ENCODE results near the gene POU2AF2. TPM values are rescaled to one million over a fixed set of nuclear protein-coding genes. Genes with fewer than 3 reads are reported as not detected.

POU2AF2 gene
- polyA plus RNA-seq, 3 donors: not detected

DNA sequence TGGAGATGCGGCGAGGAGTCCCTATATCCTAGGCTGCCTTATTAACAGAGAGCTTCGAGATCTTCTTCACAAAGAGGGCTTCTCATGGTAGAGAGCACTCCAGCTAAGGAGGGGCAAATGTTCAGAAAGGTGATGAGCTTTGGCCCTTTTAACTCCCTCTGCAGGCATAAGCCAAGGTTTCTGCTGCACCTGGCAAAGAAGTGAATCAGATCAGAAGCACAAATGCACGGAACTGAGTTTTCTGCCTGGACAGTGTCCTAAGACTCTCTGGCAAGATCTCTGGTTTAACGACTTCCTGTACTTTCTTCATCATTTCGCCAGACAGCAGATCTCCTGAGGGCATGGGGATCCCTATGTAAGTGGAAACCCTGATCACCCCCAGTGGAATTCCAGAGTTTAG, 90.0 kb downstream of the POU2AF2 start:
- H3K27me3 Mint-ChIP-seq (ENCODE audit: low read depth in 3 of 3): peaks cover 0 to 2% (median 1%) of the 10 kb centered on the region in 3 donors
- no peaks in the 10 kb centered on the region for H3K4me1 ChIP-seq (ENCODE audit: control insufficient read depth in 1 of 2, insufficient read depth in 2 of 2, low read length in 2 of 2)
- H3K79me2 ChIP-seq (ENCODE audit: insufficient read depth, low read length): no peaks in the 10 kb centered on the region
- H3K36me3 ChIP-seq (replicated peaks in 1 of 2; ENCODE audit: control insufficient read depth in 1 of 2, insufficient read depth in 2 of 2, low read length in 2 of 2): no peaks in the 10 kb centered on the region
- DNase-seq: no peak
- H2AFZ ChIP-seq (ENCODE audit: insufficient read depth, low read depth, low read length, poor library complexity, severe bottlenecking): no peak overlapping the region
- no peaks in the 10 kb centered on the region for H4K20me1 ChIP-seq (ENCODE audit: insufficient read depth, low read length)
- no peak overlapping the region for H3K4me3 ChIP-seq (replicated peaks in 1 of 3; ENCODE audit: low read depth in 2 of 3, low read length in 3 of 3)
- 60% methylated on average over 3 of the region's 6 CpGs for WGBS (ENCODE audit: insufficient coverage)
- H3K9me3 Mint-ChIP-seq: peaks cover 0 to 5% (median 2%) of the 10 kb centered on the region in 7 donors
- no peak overlapping the region for H3K27ac ChIP-seq (ENCODE audit: low read depth in 1 of 2, low read length in 2 of 2)
- no peak overlapping the region for H3K27ac Mint-ChIP-seq
- no peak overlapping the region for H3K9ac ChIP-seq (ENCODE audit: insufficient read depth, low read length, poor library complexity, severe bottlenecking)
- H3K9me3 ChIP-seq (replicated peaks in 1 of 2; ENCODE audit: control insufficient read depth in 1 of 2, insufficient read depth in 1 of 2, low read length in 2 of 2): no peaks in the 10 kb centered on the region
- no peaks in the 10 kb centered on the region for H3K4me1 Mint-ChIP-seq
- no peak overlapping the region for H3K4me3 Mint-ChIP-seq
- H3K4me2 ChIP-seq (replicated peaks; ENCODE audit: extremely low read depth, low read length, poor library complexity, severe bottlenecking): no peak overlapping the region
- H3K27me3 ChIP-seq (ENCODE audit: control insufficient read depth in 2 of 2, insufficient read depth in 2 of 2, low read length in 2 of 2): no peaks in the 10 kb centered on the region
- intact Hi-C loops (cut with micrococcal nuclease): no loop called here
- H3K36me3 Mint-ChIP-seq: no peaks in the 10 kb centered on the region
- TF ChIP-seq, protein P1, sequence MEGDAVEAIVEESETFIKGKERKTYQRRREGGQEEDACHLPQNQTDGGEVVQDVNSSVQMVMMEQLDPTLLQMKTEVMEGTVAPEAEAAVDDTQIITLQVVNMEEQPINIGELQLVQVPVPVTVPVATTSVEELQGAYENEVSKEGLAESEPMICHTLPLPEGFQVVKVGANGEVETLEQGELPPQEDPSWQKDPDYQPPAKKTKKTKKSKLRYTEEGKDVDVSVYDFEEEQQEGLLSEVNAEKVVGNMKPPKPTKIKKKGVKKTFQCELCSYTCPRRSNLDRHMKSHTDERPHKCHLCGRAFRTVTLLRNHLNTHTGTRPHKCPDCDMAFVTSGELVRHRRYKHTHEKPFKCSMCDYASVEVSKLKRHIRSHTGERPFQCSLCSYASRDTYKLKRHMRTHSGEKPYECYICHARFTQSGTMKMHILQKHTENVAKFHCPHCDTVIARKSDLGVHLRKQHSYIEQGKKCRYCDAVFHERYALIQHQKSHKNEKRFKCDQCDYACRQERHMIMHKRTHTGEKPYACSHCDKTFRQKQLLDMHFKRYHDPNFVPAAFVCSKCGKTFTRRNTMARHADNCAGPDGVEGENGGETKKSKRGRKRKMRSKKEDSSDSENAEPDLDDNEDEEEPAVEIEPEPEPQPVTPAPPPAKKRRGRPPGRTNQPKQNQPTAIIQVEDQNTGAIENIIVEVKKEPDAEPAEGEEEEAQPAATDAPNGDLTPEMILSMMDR (IDR thresholded peaks at IDR 0.05): no peak

Other genes with a start within 250 kb of the POU2AF2 start
- gene POU2AF3, start 52.8 kb downstream of the POU2AF2 start, polyA plus RNA-seq: not detected
- gene POU2AF1, start 133.6 kb downstream of the POU2AF2 start, polyA plus RNA-seq: under 1 TPM; 0.07 to 0.12 (median 0.09) TPM

Data from CD14-positive monocyte (primary cell).